Prostate gland (tissue), 2 donors: Measurements from ENCODE around the gene FGD5.

ENCODE experiments used
- CTCF ChIP-seq, 4 experiments: fragments of 200-600 bp in 2 of 4; fragments of 450-650 bp in 2 of 4; sonication (generic) in 2 of 4; IDR thresholded peaks; 1 replicate in 3 of 4; 2 replicates in 1 of 4; pipeline ENCODE4 v1.5.1; 2016 to 2019; ENCODE audit warnings: antibody characterized with exemption in 4 of 4, mild to moderate bottlenecking in 2 of 4, moderate library complexity in 2 of 4
- POLR2A ChIP-seq: fragments of 450-650 bp; IDR thresholded peaks from one replicate; pipeline ENCODE4 v1.6.1; 2016; ENCODE audit warnings: antibody characterized with exemption, mild to moderate bottlenecking
- POLR2AphosphoS5 ChIP-seq: sonication (generic); formaldehyde crosslinking; IDR thresholded peaks from one replicate; pipeline ENCODE4 v1.6.1; 2017; ENCODE audit warnings: antibody characterized with exemption

GRCh38 chr3:14943042-14943441 lies 124.3 kb downstream of the FGD5 start:
- TF ChIP-seq CTCF (IDR thresholded peaks at IDR 0.05) (no peak), POLR2A (no peak), POLR2AphosphoS5 (no peak)
